Mesenchymal stem cell (in vitro differentiated cells and primary cell): ENCODE results near the gene NTN4.

Source experiments
- DNase-seq: peaks from one replicate; pipeline ENCODE4 v3.0.0-alpha.2; 2013
- H2AFZ ChIP-seq: one replicate; pipeline ENCODE4 v1.6.1; 2013; ENCODE audit warnings: low read depth, mild to moderate bottlenecking, control low read depth, inconsistent platforms, low read length, moderate library complexity
- H2AK5ac ChIP-seq: 2 replicates; pipeline ENCODE4 v1.6.1; 2013; ENCODE audit warnings: low read length, moderate library complexity, mild to moderate bottlenecking, inconsistent platforms; ENCODE audit not compliant: severe bottlenecking
- H2BK120ac ChIP-seq: one replicate; pipeline ENCODE4 v1.6.1; 2013; ENCODE audit warnings: low read depth, mild to moderate bottlenecking, inconsistent platforms, low read length, moderate library complexity
- H2BK12ac ChIP-seq, 2 experiments: one replicate each; pipeline ENCODE4 v1.6.1; 2013; ENCODE audit warnings: inconsistent platforms in 2 of 2, low read length in 2 of 2, mild to moderate bottlenecking in 2 of 2, moderate library complexity in 2 of 2, control low read depth in 1 of 2
- H2BK15ac ChIP-seq: one replicate; pipeline ENCODE4 v1.6.1; 2013; ENCODE audit warnings: mild to moderate bottlenecking, low read depth, inconsistent platforms; ENCODE audit not compliant: poor library complexity, severe bottlenecking
- H2BK5ac ChIP-seq: 2 replicates; pipeline ENCODE4 v1.6.1; 2013; ENCODE audit warnings: low read depth, mild to moderate bottlenecking, low read length, control low read depth, inconsistent platforms; ENCODE audit not compliant: poor library complexity, severe bottlenecking
- H3K14ac ChIP-seq, 2 experiments: one replicate each; pipeline ENCODE4 v1.6.1; 2013; ENCODE audit warnings: inconsistent platforms in 2 of 2, low read length in 2 of 2, control low read depth in 1 of 2, mild to moderate bottlenecking in 1 of 2, moderate library complexity in 1 of 2
- H3K18ac ChIP-seq, 2 experiments: one replicate each; pipeline ENCODE4 v1.6.1; 2013; ENCODE audit warnings: inconsistent platforms in 2 of 2, low read length in 2 of 2, control low read depth in 1 of 2, low read depth in 1 of 2, mild to moderate bottlenecking in 1 of 2
- H3K23ac ChIP-seq, 2 experiments: one replicate each; pipeline ENCODE4 v1.6.1; 2013; ENCODE audit warnings: inconsistent platforms in 2 of 2, low read length in 2 of 2, mild to moderate bottlenecking in 2 of 2, moderate library complexity in 2 of 2, control low read depth in 1 of 2
- H3K27ac ChIP-seq: 2 replicates; pipeline ENCODE4 v1.5.1; 2013; ENCODE audit warnings: mild to moderate bottlenecking, moderate library complexity, low read length, control low read depth, inconsistent platforms; ENCODE audit not compliant: poor library complexity, severe bottlenecking
- H3K27me3 ChIP-seq, 2 experiments: 2 replicates each; pipeline versions ENCODE4 v1.6.1 to v1.7.0; 2013; ENCODE audit warnings: low read length in 2 of 2, mild to moderate bottlenecking in 2 of 2, moderate library complexity in 2 of 2, control low read depth in 1 of 2, inconsistent platforms in 1 of 2; ENCODE audit not compliant: control insufficient read depth in 1 of 2, insufficient read depth in 1 of 2
- H3K36me3 ChIP-seq, 2 experiments: 2 replicates each; pipeline versions ENCODE4 v1.6.1 to v1.7.0; 2013; ENCODE audit warnings: low read length in 2 of 2, control low read depth in 1 of 2, inconsistent platforms in 1 of 2, low read depth in 1 of 2, mild to moderate bottlenecking in 1 of 2; ENCODE audit not compliant: insufficient read depth in 2 of 2, control insufficient read depth in 1 of 2
- H3K4ac ChIP-seq, 2 experiments: one replicate each; pipeline ENCODE4 v1.6.1; 2013; ENCODE audit warnings: inconsistent platforms in 2 of 2, low read length in 2 of 2, mild to moderate bottlenecking in 2 of 2, moderate library complexity in 2 of 2, control low read depth in 1 of 2, low read depth in 1 of 2
- H3K4me1 ChIP-seq: 2 replicates; pipeline ENCODE4 v1.6.1; 2013; ENCODE audit warnings: low read depth, low read length, control low read depth; ENCODE audit not compliant: control insufficient read depth, insufficient read depth
- H3K4me2 ChIP-seq: 2 replicates; pipeline ENCODE4 v1.6.1; 2013; ENCODE audit warnings: low read length, mild to moderate bottlenecking, inconsistent platforms; ENCODE audit not compliant: poor library complexity, severe bottlenecking
- H3K4me3 ChIP-seq, 2 experiments: 2 replicates each; pipeline versions ENCODE4 v1.5.1 to v1.7.0; 2013; ENCODE audit warnings: low read length in 2 of 2, mild to moderate bottlenecking in 2 of 2, control low read depth in 1 of 2, low read depth in 1 of 2; ENCODE audit not compliant: insufficient read depth in 1 of 2
- H3K79me1 ChIP-seq: replicated peaks from 2 replicates; pipeline ENCODE4 v1.6.1; 2013; ENCODE audit warnings: mild to moderate bottlenecking, control low read depth, low read length, inconsistent platforms; ENCODE audit not compliant: poor library complexity, severe bottlenecking
- H3K9ac ChIP-seq: 2 replicates; pipeline ENCODE4 v1.7.0; 2013; ENCODE audit warnings: mild to moderate bottlenecking, low read length, moderate library complexity
- H3K9me3 ChIP-seq: 2 replicates; pipeline ENCODE4 v1.7.0; 2013; ENCODE audit warnings: mild to moderate bottlenecking, low read length; ENCODE audit not compliant: control insufficient read depth
- H4K8ac ChIP-seq: one replicate; pipeline ENCODE4 v1.6.1; 2013; ENCODE audit warnings: inconsistent platforms, mild to moderate bottlenecking, low read length, moderate library complexity
- H4K91ac ChIP-seq: one replicate; pipeline ENCODE4 v1.6.1; 2013; ENCODE audit warnings: mild to moderate bottlenecking, low read length, inconsistent platforms
- WGBS: methylation state at CpG from one replicate; pipeline ENCODE4 v1.1.7; 2013; ENCODE audit warnings: mixed read lengths; 5-methylcytosine and 5-hydroxymethylcytosine counted together

Gene NTN4

GRCh38 chr12:95836630-95837239 is 46.2 kb upstream of the NTN4 start:
- H3K9ac ChIP-seq = peak overlapping the region; percentile 63
- no peak overlapping the region for H2AFZ ChIP-seq
- no peaks in the 10 kb centered on the region for H3K4me1 ChIP-seq
- peaks cover 5 to 11% of the 10 kb centered on the region in 2 experiments for H3K27me3 ChIP-seq
- H3K18ac ChIP-seq = no peak overlapping the region
- H3K4ac ChIP-seq = no peak overlapping the region
- peak overlapping the region in 1 of 2 experiments; percentile 68 for H3K4me3 ChIP-seq
- H3K9me3 ChIP-seq = no peaks in the 10 kb centered on the region
- H3K27ac ChIP-seq = no peak overlapping the region
- no peak overlapping the region for H4K8ac ChIP-seq
- H3K23ac ChIP-seq = no peak overlapping the region
- no peak overlapping the region for H2AK5ac ChIP-seq
- H3K4me2 ChIP-seq = no peak overlapping the region
- H3K14ac ChIP-seq = no peak overlapping the region
- no peak overlapping the region for H4K91ac ChIP-seq
- H2BK120ac ChIP-seq = no peak overlapping the region
- no peaks in the 10 kb centered on the region for H3K79me1 ChIP-seq
- no peak for DNase-seq
- H2BK5ac ChIP-seq = no peak overlapping the region
- H2BK12ac ChIP-seq = no peak overlapping the region
- no peak overlapping the region for H2BK15ac ChIP-seq
- H3K36me3 ChIP-seq = no peaks in the 10 kb centered on the region
- 3% methylated on average over 1 of the region's 1 CpG for WGBS

GRCh38 chr12:95836185-95836609 is 45.6 kb upstream of the NTN4 start:
- no peak overlapping the region for H2AK5ac ChIP-seq
- DNase-seq = no peak
- H3K27ac ChIP-seq = no peak overlapping the region
- no peak overlapping the region for H2BK15ac ChIP-seq
- H3K27me3 ChIP-seq = peaks cover 5 to 11% of the 10 kb centered on the region in 2 experiments
- H2BK12ac ChIP-seq = no peak overlapping the region
- no peak overlapping the region for H2BK5ac ChIP-seq
- H3K14ac ChIP-seq = no peak overlapping the region
- no peak overlapping the region for H3K4me2 ChIP-seq
- H3K4me1 ChIP-seq = no peaks in the 10 kb centered on the region
- peak overlapping the region in 1 of 2 experiments; percentile 68 for H3K4me3 ChIP-seq
- no peaks in the 10 kb centered on the region for H3K79me1 ChIP-seq
- H3K23ac ChIP-seq = no peak overlapping the region
- no peak overlapping the region for H4K91ac ChIP-seq
- no peak overlapping the region for H4K8ac ChIP-seq
- peak overlapping the region; percentile 63 for H3K9ac ChIP-seq
- H2BK120ac ChIP-seq = no peak overlapping the region
- H3K36me3 ChIP-seq = no peaks in the 10 kb centered on the region
- no peak overlapping the region for H2AFZ ChIP-seq
- H3K9me3 ChIP-seq = no peaks in the 10 kb centered on the region
- H3K4ac ChIP-seq = no peak overlapping the region
- H3K18ac ChIP-seq = no peak overlapping the region
- 64% methylated on average over 3 of the region's 3 CpGs for WGBS

GRCh38 chr12:95834572-95834971 is 44.0 kb upstream of the NTN4 start:
- no peak overlapping the region for H2AFZ ChIP-seq
- no peak overlapping the region for H2BK12ac ChIP-seq
- no peak overlapping the region for H3K9ac ChIP-seq
- H2AK5ac ChIP-seq = no peak overlapping the region
- no peak overlapping the region for H3K14ac ChIP-seq
- H3K4me3 ChIP-seq = no peak overlapping the region
- WGBS = 100% methylated on average over 1 of the region's 1 CpG
- H3K23ac ChIP-seq = no peak overlapping the region
- no peak overlapping the region for H2BK15ac ChIP-seq
- H4K91ac ChIP-seq = no peak overlapping the region
- no peak for DNase-seq
- H3K4me1 ChIP-seq = no peaks in the 10 kb centered on the region
- H2BK120ac ChIP-seq = no peak overlapping the region
- H2BK5ac ChIP-seq = no peak overlapping the region
- H3K18ac ChIP-seq = no peak overlapping the region
- no peaks in the 10 kb centered on the region for H3K79me1 ChIP-seq
- H3K36me3 ChIP-seq = no peaks in the 10 kb centered on the region
- peaks cover 5 to 11% of the 10 kb centered on the region in 2 experiments for H3K27me3 ChIP-seq
- H3K27ac ChIP-seq = no peak overlapping the region
- H3K9me3 ChIP-seq = no peaks in the 10 kb centered on the region
- H3K4ac ChIP-seq = no peak overlapping the region
- H4K8ac ChIP-seq = no peak overlapping the region
- H3K4me2 ChIP-seq = no peak overlapping the region

- H3K4ac ChIP-seq = no peak overlapping the region
- H2BK120ac ChIP-seq = no peak overlapping the region
- no peaks in the 10 kb centered on the region for H3K36me3 ChIP-seq
- H3K9me3 ChIP-seq = no peaks in the 10 kb centered on the region
- no peak overlapping the region for H2AFZ ChIP-seq
- H3K4me3 ChIP-seq = no peak overlapping the region
- H2BK12ac ChIP-seq = no peak overlapping the region
- no peak overlapping the region for H3K9ac ChIP-seq
- no peak overlapping the region for H3K23ac ChIP-seq
- H2AK5ac ChIP-seq = no peak overlapping the region
- 93% methylated on average over 1 of the region's 2 CpGs for WGBS
- no peak overlapping the region for H4K91ac ChIP-seq
- no peak overlapping the region for H3K18ac ChIP-seq
- no peak overlapping the region for H3K27ac ChIP-seq
- H3K27me3 ChIP-seq = peaks cover 0 to 12% of the 10 kb centered on the region in 2 experiments
- DNase-seq = no peak
- no peak overlapping the region for H2BK15ac ChIP-seq
- H3K79me1 ChIP-seq = no peaks in the 10 kb centered on the region
- no peak overlapping the region for H2BK5ac ChIP-seq
- no peak overlapping the region for H3K4me2 ChIP-seq
- H3K4me1 ChIP-seq = no peaks in the 10 kb centered on the region
- no peak overlapping the region for H3K14ac ChIP-seq
- no peak overlapping the region for H4K8ac ChIP-seq
Observed at GRCh38 chr12:95830335-95831089, 39.9 kb upstream of the NTN4 start.
